GM12891 (cell line): ENCODE data around the gene ADNP.

Experiments used
- POLR2A ChIP-seq: IDR thresholded peaks from 2 replicates; pipeline ENCODE4 v1.6.1; 2011; ENCODE audit warnings: low read depth, low read length, control low read depth
- POLR2AphosphoS5 ChIP-seq: IDR thresholded peaks from 2 replicates; pipeline ENCODE4 v1.6.1; 2011; ENCODE audit warnings: low read depth, low read length, control low read depth

- TF ChIP-seq POLR2A: no peak
- TF ChIP-seq POLR2AphosphoS5: no peak
Measured at GRCh38 chr20:50857348-50857747, 73.9 kb downstream of the ADNP start.
